ENCODE measurements around the gene ARHGAP1.

Gene ARHGAP1

GRCh38 chr11:46694072-46694471 lies 6.3 kb downstream of the ARHGAP1 start:
- DNase-seq (ENCODE audit: low read depth in 2 of 2): no peak

DNA sequence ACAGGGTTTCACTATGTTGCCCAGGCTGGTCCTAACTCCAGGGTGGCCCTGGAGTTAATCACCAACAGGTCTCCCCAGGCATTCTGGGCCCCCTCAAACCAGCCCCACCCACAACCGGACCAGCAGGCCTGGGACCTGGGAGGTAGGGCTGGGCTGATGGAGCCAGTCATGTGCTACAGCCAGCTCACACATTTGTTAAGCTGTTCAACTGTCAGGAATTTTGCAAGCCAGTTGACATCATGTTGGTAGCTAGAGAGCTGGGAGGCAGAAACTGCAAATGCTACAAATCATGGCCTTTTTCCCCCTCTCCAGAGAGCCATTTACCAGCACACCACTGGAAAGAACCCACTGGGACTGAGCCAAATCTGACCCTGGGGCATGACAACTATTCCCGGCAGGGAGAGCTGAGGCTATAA lies 6.8 kb downstream of the ARHGAP1 start:
- DNase-seq (ENCODE audit: low read depth in 2 of 2): no peak

DNA sequence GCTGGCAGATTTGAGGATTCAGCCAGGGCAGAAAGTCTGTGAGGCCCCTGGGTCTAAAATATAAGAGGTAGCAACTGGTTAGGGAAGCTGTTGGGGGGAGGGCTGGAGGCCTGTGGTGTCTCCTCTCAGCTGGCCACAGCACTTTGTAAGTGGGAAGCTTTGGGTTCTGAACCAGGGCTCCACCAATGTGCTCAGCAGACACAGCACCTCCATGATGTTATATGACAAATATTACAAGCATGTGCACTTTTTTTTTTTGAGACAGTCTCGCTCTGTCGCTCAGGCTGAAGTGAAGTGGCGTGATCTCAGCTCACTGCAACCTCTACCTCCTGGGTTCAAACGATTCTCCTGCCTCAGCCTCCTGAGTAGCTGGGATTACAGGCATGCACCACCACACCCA lies 8.0 kb downstream of the ARHGAP1 start:
- DNase-seq (ENCODE audit: low read depth in 2 of 2): no peak

- no peak for DNase-seq (ENCODE audit: low read depth in 2 of 2)
Measured at GRCh38 chr11:46690702-46691101, 9.7 kb downstream of the ARHGAP1 start.

- no peak for DNase-seq (ENCODE audit: low read depth in 2 of 2)
Measured at GRCh38 chr11:46686886-46687795, 13.3 kb downstream of the ARHGAP1 start.

DNA sequence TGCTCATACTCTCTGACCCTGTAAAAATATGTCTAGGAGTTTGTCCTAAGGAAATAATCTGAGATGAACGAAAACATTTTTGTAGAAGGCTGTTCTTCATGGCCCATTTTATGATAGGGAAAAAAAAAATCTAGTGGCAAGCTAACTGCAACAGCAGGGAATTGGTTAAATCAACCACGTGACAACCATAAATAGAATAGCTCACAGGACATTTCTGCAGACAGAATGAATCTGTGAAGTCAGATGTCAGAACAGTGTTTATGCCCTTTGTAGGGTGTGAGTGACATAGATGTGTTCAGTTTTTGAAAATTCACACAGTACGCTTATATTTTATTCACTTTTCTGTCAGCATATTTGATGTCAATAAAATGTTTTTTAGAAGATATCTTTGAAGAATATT lies 16.1 kb downstream of the ARHGAP1 start:
- DNase-seq (ENCODE audit: low read depth in 2 of 2): no peak

- no peak for DNase-seq (ENCODE audit: low read depth in 2 of 2)
Measured at GRCh38 chr11:46682773-46683752, 17.4 kb downstream of the ARHGAP1 start.

- DNase-seq (ENCODE audit: low read depth in 2 of 2): no peak
Measured at GRCh38 chr11:46681814-46682213, 18.6 kb downstream of the ARHGAP1 start.

- no peak for DNase-seq (ENCODE audit: low read depth in 2 of 2)
Measured at GRCh38 chr11:46680815-46681214, 19.6 kb downstream of the ARHGAP1 start.

DNA sequence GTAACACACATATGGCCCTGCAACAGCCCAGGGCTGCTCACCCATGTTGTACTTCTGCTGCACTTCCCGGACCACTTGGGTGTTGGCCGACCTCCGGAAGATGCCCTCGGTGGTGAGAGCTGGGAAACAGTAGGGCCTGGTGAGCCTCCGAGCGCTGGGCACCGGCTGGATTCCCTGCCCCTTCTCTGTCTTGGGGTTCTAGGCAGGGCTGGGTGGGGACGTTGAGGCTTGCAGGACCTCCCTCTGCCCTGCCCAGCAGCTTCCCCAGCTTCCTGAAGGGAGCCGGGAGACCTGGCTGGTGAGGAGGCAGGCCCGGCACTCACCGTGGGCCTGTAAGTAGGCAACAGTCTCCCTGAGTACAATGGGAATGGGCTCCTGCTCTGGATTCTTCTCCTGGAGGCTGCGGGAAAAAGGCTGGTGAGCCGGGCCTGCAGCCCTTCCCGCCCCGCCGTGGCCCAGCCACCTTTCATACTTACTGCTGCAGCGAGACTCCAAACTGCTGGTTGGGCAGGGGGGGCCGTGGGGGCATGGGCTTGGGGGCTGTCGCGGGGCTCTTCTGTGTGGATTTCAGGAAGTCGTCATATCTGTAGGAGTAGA lies 20.2 kb downstream of the ARHGAP1 start:
- DNase-seq (ENCODE audit: low read depth in 2 of 2): no peak

GRCh38 chr11:46679241-46680163 lies 20.9 kb downstream of the ARHGAP1 start:
- DNase-seq (ENCODE audit: low read depth in 2 of 2): no peak

GRCh38 chr11:46678741-46679130 lies 21.7 kb downstream of the ARHGAP1 start:
- no peak for DNase-seq (ENCODE audit: low read depth in 2 of 2)

DNA sequence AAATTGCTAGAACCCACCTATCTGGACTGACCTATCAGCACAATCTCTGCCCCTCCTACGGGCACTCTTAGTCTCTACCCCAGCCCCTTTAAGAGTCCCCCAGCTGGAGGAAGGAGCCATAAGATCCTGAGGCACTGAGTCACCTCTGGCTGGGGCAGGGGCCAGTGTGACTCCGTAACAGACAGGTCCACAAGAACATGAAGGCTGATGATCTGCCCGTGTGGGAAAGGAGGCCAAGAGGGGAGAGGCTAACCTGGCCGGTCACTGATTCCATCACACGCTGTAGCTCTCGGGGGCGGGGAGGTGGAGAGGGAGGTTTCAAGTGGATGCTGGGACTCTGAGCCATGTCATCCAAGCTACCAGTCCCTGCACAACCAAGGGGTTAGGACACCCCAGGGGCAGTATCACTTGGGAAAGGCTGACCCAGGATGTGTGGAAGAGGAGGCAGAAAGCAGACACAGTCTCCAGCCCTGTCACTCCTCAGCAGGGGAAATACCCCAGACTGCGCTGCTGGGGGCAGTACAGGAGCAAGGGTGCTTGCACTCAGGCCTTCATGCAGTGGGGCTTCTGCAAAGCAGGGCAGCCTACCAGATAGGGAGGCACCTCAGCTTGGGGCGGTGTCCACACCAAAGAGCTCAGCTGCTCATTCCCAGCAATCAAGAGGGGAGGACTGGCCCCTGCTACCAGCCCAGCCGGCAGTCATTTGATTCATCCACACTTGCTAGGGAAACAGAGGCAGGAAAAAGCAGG lies 22.3 kb downstream of the ARHGAP1 start:
- DNase-seq (ENCODE audit: low read depth in 2 of 2): no peak

DNA sequence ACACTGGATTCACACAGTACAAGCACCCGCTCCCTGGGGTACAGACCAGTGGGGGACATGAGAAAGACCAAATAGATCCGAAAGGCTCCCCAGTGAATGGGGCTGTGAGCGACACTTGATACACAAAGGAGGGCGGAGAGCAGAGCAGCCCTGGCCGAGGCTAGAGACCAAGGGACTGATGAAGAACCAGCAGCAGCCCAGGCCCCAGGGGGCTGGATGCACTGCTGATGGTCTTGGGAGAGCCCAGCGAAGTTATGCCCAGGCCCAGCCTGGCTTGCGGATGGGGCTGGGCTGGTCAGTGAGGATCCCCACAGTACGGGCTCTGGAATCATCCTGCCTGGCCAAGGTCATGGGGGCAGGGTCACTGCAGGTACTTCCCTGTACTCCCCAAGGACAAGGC lies 23.2 kb downstream of the ARHGAP1 start:
- DNase-seq (ENCODE audit: low read depth in 2 of 2): no peak

DNA sequence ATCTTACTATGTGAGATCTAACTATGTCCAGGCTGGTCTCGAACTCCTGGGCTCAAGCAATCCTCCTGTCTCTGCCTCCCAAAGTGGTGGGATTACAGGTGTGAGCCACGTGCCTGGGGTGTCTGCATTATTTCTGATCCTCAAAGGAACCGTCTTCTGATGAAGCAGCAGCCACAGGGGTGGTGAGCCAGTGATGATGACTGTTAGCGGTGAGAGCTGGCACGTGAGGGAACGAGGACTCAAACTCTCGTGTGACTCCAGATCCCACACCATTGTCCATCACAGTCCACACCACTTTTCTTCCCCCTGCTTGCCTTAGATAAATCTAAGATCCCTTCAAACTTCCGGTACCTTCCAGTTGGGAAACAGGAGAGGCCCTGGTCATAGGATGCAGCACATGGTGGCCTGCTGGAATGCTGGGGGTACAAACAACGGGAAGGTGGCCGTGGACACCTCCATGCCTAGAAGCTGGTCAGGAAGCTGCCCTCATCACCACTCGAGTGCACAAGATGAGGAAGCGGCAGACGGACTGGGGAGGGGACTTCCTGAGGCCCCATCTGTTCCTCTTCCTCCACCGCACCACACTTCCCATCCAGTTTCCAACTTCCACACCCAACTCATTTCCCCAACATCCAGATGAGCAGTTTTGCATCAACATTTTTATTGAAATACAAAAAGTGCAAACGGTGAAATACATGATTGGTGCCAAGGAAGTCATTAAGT lies 23.8 kb downstream of the ARHGAP1 start:
- DNase-seq (ENCODE audit: low read depth in 2 of 2): no peak

DNA sequence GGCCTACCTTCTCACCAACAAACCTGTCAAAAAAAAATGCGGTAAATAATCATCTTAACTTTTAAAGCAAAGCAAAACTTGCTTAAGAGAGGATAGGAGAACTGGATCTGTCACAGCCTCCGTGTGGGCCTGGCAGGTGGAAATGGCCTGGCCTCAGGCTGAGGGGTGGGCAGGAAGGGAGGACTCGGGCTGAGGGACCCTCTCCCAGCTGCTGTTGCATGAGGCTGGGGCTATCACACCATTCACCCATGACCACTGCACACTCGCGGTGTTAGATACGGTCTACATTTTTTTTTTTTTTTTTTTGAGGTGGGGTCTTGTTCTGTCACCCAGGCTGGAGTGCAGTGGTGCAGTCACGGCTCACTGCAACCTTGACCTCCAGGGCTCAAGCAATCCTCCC lies 24.5 kb downstream of the ARHGAP1 start:
- no peak for DNase-seq (ENCODE audit: low read depth in 2 of 2)

- DNase-seq (ENCODE audit: low read depth in 2 of 2): no peak
Measured at GRCh38 chr11:46675288-46675851, 25.0 kb downstream of the ARHGAP1 start.

DNA sequence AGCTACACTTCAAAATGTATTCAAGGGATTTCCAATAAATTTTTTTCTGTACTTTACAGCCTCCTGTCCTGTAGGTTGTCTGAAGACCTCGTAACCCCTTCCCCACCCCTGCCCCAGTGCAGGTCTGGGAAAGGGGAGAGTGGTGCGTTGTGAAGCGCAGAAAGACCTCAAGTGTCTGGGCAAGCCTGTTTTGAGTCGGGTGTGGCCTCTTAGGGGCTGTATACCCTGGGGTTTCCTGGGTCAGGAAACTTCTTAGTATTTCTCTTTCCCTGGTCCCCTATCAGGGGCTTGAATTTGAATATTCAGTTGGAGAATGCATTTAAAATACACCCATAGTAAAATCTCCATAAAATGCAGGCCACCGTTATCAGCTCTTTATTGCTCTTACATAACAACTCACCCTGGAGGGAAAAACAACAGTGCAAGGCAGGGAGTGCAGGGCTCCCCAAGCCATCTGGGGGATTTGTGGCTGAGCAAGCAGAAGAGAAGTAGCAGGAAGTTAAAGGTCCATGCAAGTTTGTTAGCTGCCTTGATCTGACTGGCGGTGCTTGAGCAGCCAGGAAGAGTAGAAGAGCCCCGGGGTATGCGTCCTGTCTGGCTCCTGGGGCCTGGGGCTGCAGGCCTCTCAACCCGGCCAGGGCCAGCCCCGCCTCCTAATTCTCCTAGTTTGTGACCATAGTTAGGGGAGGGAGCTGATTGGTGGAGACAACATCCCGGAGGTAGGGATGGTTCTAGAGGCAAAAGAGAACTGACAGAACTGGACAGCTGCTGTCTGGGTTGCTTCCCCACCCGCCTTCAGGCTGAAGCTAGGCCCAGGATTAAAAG lies 25.7 kb downstream of the ARHGAP1 start:
- DNase-seq (ENCODE audit: low read depth in 2 of 2): no peak

Data from stimulated activated CD4-positive, alpha-beta T cell treated with anti-CD3 and anti-CD28 coated beads, Interleukin-1b, Interleukin-23, amount 100 ng/mL, for 1 hour (primary cell).